Measurements from ENCODE around the gene SPHK1.

SPHK1 gene

DNA sequence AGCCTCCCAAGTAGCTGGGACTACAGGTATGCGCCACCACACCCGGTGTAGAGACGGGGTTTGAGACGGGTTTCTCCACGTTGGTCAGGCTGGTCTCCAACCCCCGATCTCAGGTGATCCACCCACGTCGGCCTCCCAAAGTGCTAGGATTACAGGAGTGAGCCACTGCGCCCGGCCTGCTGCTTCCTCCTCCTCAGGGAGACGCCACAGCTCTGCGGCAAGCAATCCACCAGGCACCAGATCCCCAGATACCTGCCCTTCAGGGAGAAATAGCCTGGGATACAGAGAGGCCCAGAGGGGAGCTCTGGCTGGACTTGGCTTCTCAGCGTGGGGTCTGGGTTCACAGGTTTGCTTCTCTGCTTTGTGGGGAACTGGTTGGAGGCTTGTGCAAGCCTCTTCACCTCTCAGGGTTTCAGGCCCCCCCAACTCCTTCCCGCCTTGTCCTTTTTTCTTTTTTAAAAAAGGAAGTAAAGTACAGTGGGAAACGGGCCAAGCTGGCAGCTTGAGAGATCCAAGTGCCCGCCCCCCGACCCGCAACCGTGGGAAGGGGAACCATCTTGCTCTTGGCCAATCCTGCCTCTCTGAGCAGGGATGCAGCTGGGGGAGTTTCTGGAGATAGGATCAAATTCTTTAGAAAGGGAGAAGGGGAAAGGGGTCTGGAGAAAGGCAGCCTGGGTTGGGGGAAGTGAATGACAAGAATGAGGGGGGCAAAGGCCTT is 2.6 kb upstream of the SPHK1 start:
- TF ChIP-seq FOXP2 (optimal IDR thresholded peaks at IDR 0.05; ENCODE audit: borderline replicate concordance, extremely low read depth, extremely low read length, insufficient read depth) (no peak), SIN3A (IDR thresholded peaks at IDR 0.05; ENCODE audit: borderline replicate concordance, insufficient read depth, low read length) (no peak), REST (IDR thresholded peaks at IDR 0.05; ENCODE audit: insufficient read depth in 1 of 2, low read depth in 2 of 2, low read length in 2 of 2) (no peak), POLR2AphosphoS5 (IDR thresholded peaks at IDR 0.05; ENCODE audit: low read depth, low read length) (no peak), TAF1 (IDR thresholded peaks at IDR 0.05; ENCODE audit: borderline replicate concordance, insufficient read depth, low read length) (no peak)

DNA sequence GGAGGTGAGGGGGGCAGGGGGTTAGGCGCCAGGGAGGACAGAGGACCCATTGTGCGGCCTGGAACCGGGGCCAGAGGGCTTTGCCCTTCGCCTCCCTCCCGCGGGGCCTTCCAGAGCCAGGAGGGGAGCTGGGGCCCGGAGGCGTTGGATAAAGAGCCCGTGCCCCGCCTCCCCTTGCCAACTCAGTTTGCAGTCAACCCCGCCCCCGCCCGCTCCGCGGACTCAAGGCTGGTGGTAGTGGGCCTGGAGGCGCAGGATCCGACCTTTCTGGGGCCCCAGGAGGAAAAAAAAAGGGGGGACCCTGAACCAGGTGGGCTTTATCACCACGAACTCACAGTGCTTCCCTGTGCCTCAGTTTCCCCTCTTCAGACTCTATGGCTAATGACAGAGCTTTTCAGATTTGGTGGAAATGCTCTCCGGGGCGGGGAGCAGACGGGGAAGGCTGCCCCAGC is 2.0 kb upstream of the SPHK1 start:
- no peak for TF ChIP-seq TAF1 (IDR thresholded peaks at IDR 0.05; ENCODE audit: borderline replicate concordance, insufficient read depth, low read length)
- TF ChIP-seq REST (IDR thresholded peaks at IDR 0.05; ENCODE audit: insufficient read depth in 1 of 2, low read depth in 2 of 2, low read length in 2 of 2): no peak
- no peak for TF ChIP-seq POLR2AphosphoS5 (IDR thresholded peaks at IDR 0.05; ENCODE audit: low read depth, low read length)
- no peak for TF ChIP-seq FOXP2 (optimal IDR thresholded peaks at IDR 0.05; ENCODE audit: borderline replicate concordance, extremely low read depth, extremely low read length, insufficient read depth)
- no peak for TF ChIP-seq SIN3A (IDR thresholded peaks at IDR 0.05; ENCODE audit: borderline replicate concordance, insufficient read depth, low read length)

DNA sequence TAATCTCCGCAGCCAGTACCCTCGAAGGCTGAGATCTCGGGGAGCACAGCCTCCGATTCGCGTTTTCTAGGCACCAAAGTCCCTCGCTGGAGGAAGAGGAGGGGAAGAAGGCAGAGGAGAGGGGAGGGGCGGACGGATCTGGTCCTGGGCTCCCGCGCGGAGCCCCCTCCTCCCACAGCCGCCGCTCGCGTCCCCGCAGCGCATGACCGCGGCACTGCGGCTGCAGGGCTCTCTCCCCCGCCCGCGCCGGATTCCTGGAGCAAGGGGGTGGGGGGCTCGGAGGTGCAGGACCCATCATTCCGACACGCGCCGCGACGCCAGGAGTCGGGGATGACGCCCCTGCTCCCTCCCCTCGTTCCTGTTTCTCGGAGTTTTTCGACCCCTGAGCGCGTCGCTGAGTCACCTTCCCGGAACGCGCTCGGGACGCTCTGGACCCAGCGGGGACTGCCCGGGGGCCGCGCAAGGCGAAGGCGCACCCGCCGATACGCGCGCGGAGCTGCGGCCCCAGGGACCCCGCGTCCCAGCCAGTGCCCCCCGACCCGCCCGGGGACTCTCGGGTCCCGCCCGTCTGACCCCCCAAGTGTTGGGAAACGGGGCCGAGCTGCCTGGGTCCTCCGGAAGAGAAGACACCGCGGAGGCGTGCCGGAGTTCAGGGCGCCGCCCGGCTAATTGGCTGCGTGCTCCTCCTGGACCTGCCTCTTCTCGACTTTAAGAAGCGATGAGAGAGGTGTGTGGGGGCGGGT is 1.4 kb upstream of the SPHK1 start:
- TF ChIP-seq SIN3A (IDR thresholded peaks at IDR 0.05; ENCODE audit: borderline replicate concordance, insufficient read depth, low read length) (no peak), REST (IDR thresholded peaks at IDR 0.05; ENCODE audit: insufficient read depth in 1 of 2, low read depth in 2 of 2, low read length in 2 of 2) (no peak), TAF1 (IDR thresholded peaks at IDR 0.05; ENCODE audit: borderline replicate concordance, insufficient read depth, low read length) (no peak), POLR2AphosphoS5 (IDR thresholded peaks at IDR 0.05; ENCODE audit: low read depth, low read length) (no peak), FOXP2 (optimal IDR thresholded peaks at IDR 0.05; ENCODE audit: borderline replicate concordance, extremely low read depth, extremely low read length, insufficient read depth) (no peak)

- no peak for TF ChIP-seq REST (IDR thresholded peaks at IDR 0.05; ENCODE audit: insufficient read depth in 1 of 2, low read depth in 2 of 2, low read length in 2 of 2)
- TF ChIP-seq TAF1 (IDR thresholded peaks at IDR 0.05; ENCODE audit: borderline replicate concordance, insufficient read depth, low read length): no peak
- TF ChIP-seq SIN3A (IDR thresholded peaks at IDR 0.05; ENCODE audit: borderline replicate concordance, insufficient read depth, low read length): no peak
- TF ChIP-seq POLR2AphosphoS5 (IDR thresholded peaks at IDR 0.05; ENCODE audit: low read depth, low read length): no peak
- TF ChIP-seq FOXP2 (optimal IDR thresholded peaks at IDR 0.05; ENCODE audit: borderline replicate concordance, extremely low read depth, extremely low read length, insufficient read depth): no peak
Measured at GRCh38 chr17:76383546-76384221, 725 bp upstream of the SPHK1 start.

Measured in PFSK-1 (cell line).